HL-60 (cell line): ENCODE measurements around the gene YY1.

ENCODE experiments used
- POLR2AphosphoS5 ChIP-seq: IDR thresholded peaks from 2 replicates; pipeline ENCODE4 v1.6.1; 2012; ENCODE audit warnings: low read depth
- TF ChIP-seq, protein P1 (sequence below): IDR thresholded peaks from one replicate; pipeline ENCODE4 v1.5.1; 2011; ENCODE audit warnings: low read length, control low read depth, inconsistent platforms; ENCODE audit not compliant: insufficient read depth
- TF ChIP-seq, protein P2 (sequence below): IDR thresholded peaks from 2 replicates; pipeline ENCODE4 v1.6.1; 2012; ENCODE audit warnings: low read depth; ENCODE audit not compliant: insufficient replicate concordance

DNA sequence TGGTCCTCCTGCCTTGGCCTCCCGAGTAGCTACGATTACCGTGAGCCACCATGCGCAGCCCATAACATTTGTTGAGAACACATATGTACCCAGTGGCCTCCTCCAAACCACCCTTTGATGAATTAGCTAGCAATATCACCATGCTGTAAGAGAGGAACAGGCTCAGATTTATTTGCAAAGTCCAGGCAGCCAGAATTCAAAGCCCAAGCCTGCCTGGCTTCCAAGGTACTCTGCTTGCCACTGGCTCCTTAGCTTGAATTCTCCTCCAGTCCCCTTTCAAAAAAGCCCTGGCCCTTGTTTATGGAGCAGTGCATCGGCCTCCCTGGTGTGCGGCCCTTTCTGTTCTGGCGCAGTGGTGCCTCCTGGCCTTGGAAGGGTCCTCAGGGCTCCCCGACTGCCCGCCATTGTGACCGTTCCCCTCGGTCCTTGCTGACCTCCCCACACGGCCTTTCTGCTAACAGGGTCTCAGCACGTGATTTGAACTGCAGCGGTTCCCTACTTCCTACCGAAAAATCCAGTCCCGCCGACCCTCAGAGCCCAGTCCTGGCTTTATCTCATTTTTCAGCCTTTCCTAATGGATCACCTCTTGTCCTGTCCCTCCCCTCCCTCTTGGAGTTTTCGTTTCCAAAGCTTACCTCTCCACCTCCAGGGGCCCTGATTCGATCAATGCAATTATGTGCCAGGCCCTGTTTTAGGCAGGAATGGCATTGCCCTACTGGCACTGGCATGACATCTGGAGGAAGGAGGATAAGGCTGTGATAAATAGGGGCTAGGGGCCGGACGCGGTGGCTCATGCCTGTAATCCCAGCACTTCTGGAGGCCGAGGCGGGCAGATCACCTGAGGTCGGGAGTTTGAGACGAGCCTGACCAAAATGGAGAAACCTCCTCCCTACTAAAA, 45.3 kb downstream of the YY1 start:
- TF ChIP-seq, protein P1, sequence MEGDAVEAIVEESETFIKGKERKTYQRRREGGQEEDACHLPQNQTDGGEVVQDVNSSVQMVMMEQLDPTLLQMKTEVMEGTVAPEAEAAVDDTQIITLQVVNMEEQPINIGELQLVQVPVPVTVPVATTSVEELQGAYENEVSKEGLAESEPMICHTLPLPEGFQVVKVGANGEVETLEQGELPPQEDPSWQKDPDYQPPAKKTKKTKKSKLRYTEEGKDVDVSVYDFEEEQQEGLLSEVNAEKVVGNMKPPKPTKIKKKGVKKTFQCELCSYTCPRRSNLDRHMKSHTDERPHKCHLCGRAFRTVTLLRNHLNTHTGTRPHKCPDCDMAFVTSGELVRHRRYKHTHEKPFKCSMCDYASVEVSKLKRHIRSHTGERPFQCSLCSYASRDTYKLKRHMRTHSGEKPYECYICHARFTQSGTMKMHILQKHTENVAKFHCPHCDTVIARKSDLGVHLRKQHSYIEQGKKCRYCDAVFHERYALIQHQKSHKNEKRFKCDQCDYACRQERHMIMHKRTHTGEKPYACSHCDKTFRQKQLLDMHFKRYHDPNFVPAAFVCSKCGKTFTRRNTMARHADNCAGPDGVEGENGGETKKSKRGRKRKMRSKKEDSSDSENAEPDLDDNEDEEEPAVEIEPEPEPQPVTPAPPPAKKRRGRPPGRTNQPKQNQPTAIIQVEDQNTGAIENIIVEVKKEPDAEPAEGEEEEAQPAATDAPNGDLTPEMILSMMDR: no peak
- no peak for TF ChIP-seq POLR2AphosphoS5
- TF ChIP-seq, protein P2, sequence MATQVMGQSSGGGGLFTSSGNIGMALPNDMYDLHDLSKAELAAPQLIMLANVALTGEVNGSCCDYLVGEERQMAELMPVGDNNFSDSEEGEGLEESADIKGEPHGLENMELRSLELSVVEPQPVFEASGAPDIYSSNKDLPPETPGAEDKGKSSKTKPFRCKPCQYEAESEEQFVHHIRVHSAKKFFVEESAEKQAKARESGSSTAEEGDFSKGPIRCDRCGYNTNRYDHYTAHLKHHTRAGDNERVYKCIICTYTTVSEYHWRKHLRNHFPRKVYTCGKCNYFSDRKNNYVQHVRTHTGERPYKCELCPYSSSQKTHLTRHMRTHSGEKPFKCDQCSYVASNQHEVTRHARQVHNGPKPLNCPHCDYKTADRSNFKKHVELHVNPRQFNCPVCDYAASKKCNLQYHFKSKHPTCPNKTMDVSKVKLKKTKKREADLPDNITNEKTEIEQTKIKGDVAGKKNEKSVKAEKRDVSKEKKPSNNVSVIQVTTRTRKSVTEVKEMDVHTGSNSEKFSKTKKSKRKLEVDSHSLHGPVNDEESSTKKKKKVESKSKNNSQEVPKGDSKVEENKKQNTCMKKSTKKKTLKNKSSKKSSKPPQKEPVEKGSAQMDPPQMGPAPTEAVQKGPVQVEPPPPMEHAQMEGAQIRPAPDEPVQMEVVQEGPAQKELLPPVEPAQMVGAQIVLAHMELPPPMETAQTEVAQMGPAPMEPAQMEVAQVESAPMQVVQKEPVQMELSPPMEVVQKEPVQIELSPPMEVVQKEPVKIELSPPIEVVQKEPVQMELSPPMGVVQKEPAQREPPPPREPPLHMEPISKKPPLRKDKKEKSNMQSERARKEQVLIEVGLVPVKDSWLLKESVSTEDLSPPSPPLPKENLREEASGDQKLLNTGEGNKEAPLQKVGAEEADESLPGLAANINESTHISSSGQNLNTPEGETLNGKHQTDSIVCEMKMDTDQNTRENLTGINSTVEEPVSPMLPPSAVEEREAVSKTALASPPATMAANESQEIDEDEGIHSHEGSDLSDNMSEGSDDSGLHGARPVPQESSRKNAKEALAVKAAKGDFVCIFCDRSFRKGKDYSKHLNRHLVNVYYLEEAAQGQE: no peak
